Activated CD4-positive, alpha-beta memory T cell treated with anti-CD3 and anti-CD28 coated beads for 36 hours (primary cell): Measurements from ENCODE around the gene CAMK2B. TPM values are rescaled to one million over a fixed set of nuclear protein-coding genes. Genes with fewer than 3 reads are reported as not detected.

Source experiments
- CTCF ChIA-PET: fragments of 350-600 bp; sonication (Branson Sonifier 250); formaldehyde crosslinking; loops from one replicate; lab custom pipeline; 2021; ENCODE audit warnings: antibody characterized with exemption, inconsistent platforms; lab: Charles Lee
- POLR2A ChIA-PET: fragments of 350-600 bp; sonication (Branson Sonifier 250); formaldehyde crosslinking; loops from one replicate; lab custom pipeline; 2021; ENCODE audit warnings: antibody characterized with exemption; lab: Charles Lee
- DNase-seq: peaks from one replicate; pipeline ENCODE4 v3.0.0-alpha.2; 2020
- H3K27ac Mint-ChIP-seq: one replicate; pipeline ENCODE4 v1.8.0; 2021; ENCODE audit warnings: mixed read lengths
- H3K27me3 Mint-ChIP-seq: one replicate; pipeline ENCODE4 v1.8.0; 2021; ENCODE audit warnings: mixed read lengths
- H3K36me3 Mint-ChIP-seq: one replicate; pipeline ENCODE4 v1.8.0; 2021; ENCODE audit warnings: mixed read lengths
- H3K4me1 Mint-ChIP-seq: one replicate; pipeline ENCODE4 v1.8.0; 2021; ENCODE audit warnings: low read depth, mixed read lengths
- H3K4me3 Mint-ChIP-seq: one replicate; pipeline ENCODE4 v1.8.0; 2021; ENCODE audit warnings: mild to moderate bottlenecking, mixed read lengths
- H3K9me3 Mint-ChIP-seq: one replicate; pipeline ENCODE4 v1.8.0; 2021; ENCODE audit warnings: mixed read lengths
- intact Hi-C: fragments of 100-400 bp; cut with micrococcal nuclease; formaldehyde crosslinking; loops from one replicate; pipeline ENCODE4 v1.15.1; 2023
- total RNA-seq, 2 experiments: library from RNA; stranded (reverse); gene quantifications; one replicate each; pipeline ENCODE4 v1.2.3, GENCODE V29; 2021

Gene CAMK2B
- total RNA-seq = under 1 TPM; 0.46 to 0.76 TPM

DNA sequence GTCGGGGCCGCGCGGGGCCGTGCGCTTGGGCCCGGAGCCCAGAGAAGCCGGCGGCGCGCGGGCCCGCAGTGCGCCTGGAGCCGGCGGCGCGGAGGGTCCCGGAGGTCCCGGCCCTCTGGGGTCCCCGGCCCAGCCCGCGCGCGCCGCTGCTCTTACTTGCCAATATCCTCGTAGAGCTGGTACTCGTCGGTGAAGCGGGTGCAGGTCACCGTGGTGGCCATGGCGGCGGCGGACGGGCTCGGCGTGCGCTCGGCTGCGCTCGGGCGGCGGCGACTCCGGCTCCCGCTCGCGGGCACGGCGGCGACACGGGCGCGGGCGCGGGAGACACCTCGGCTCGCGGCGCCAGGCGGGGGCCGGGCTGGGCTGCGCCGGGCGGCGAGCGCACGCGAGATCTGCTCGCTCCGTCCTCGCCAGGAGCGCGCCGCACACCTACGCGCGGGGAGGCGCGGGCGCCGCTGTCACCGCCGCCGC is at the start of gene CAMK2B:
CAMK2B (minus strand) TSS at position 394 of the 471 bp plus-strand sequence; CDS start at position 221, 173 bp downstream.
- POLR2A ChIA-PET = no interaction called here
- CTCF ChIA-PET = no interaction called here
- intact Hi-C loops = no loop called here
- H3K4me1 Mint-ChIP-seq = peaks cover 6% of the 10 kb centered on the region
- H3K27ac Mint-ChIP-seq = no peak within 1 kb of the TSS
- peaks cover 32% of the 10 kb centered on the region for H3K27me3 Mint-ChIP-seq
- DNase-seq = no peak
- no peaks in the 10 kb centered on the region for H3K36me3 Mint-ChIP-seq
- peak within 1 kb of the TSS; percentile 67 for H3K4me3 Mint-ChIP-seq
- no peaks in the 10 kb centered on the region for H3K9me3 Mint-ChIP-seq

DNA sequence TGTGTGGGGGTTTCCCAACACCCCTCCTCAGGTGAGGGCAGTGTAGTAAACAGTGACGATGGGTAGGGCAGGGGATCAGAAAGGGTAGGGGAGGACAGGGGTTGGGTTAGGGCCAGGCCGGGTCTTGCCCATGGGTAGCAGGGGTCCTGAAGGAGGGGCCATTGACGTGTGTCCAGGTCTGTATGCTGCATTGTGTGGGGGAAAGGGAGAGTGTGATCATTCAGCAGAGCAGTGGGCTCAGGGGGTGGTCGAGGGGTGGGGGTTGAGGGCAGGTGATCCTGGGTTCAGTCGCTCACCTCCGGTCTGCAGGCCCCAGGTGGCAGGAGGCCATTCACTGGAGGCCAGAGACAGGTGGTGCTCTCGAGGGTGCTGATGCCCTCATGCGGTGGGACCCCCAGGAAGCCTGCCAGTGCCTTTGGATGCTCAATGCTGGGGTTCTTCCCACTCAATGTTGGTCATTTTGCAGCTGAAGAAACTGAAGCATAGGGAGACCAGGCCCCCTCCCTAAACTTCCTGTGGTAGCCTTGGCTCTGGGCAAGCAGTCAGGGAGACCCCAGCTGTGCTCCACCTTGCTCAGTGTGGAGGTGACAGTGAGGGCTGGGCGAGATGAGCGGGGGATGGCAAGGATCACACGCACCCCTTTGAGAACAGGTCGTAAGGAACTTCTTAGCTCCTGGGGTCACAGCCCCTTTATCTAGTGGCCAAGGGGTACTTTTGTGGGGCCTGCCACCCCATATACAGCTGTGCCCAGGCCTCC is 48.8 kb upstream of the CAMK2B start:
- Mint-ChIP-seq H3K9me3 (peaks cover 5% of the 10 kb centered on the region), H3K27ac (no peak overlapping the region), H3K4me1 (peaks cover 1% of the 10 kb centered on the region), H3K27me3 (peaks cover 4% of the 10 kb centered on the region), H3K36me3 (no peaks in the 10 kb centered on the region), H3K4me3 (no peak overlapping the region)
- intact Hi-C loops = no loop called here
- ChIA-PET CTCF (interaction anchor here (0.8 to 1.5 kb wide), 2 partner anchors 160 to 191 kb away, joined by 3 read pairs; no protein-coding TSS in a partner anchor), POLR2A (no interaction called here)
- DNase-seq = no peak

DNA sequence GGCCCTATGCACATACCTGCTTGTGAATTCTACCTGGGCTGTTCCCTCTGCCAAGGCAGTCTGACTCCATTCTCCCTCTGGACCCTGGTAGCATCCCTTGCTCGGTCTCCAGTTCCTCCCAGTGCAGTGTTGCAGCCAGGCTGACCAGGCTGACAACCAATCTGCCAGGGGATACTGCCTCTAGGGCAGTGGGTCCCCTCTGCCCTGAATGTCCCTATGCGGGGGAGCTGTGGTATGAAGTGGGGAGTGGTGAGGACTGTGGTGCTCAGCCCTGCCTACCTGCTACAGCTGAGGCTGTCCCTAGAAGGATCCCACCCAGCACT is 48.0 kb upstream of the CAMK2B start:
- intact Hi-C loops = no loop called here
- POLR2A ChIA-PET = no interaction called here
- no peak for DNase-seq
- Mint-ChIP-seq H3K9me3 (peaks cover 9% of the 10 kb centered on the region), H3K27me3 (peaks cover 8% of the 10 kb centered on the region), H3K27ac (no peak overlapping the region), H3K4me3 (no peak overlapping the region), H3K36me3 (no peaks in the 10 kb centered on the region), H3K4me1 (peaks cover 1% of the 10 kb centered on the region)
- CTCF ChIA-PET = interaction anchor here (0.8 to 1.5 kb wide), 2 partner anchors 161 to 192 kb away, joined by 3 read pairs; no protein-coding TSS in a partner anchor

DNA sequence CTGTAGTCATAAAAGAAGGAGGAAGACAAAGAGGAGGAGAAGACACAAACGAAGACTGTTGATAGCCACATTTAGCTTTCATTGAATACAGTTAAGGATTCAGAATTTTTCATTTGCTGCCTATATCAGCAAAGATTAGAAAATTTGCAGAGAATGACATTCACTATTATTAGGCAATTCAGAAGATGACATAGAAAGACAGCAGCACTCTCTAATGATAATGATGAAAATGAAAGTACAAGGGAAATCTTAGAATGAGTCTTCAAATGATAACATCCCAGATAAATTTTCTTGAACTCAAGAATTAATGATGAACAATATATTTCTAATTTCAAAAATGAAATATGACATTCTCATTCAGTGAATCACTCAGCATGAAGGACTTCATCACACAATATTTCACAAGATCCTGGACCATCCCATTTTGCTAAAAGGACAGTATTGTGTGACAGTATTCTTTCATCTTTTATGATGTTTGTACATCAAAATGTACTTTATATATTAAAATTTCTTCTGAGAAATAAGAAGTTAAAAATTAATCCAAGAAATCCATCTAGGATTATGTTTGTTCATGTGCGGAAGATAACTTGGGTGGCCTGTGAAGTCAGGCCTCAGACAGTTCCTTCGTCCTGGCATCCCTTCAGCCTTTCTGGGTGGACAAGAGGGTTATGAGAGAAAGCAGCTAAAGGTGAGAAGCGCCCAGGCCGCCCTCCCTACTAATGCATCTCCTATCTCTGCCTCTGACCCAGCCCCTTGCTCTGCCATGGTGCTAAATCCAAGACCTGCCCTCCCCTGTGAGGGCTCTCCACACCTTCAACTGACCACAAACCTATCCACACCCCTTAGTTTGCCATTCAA is 47.4 kb upstream of the CAMK2B start:
- peaks cover 10% of the 10 kb centered on the region for H3K27me3 Mint-ChIP-seq
- no peak overlapping the region for H3K4me3 Mint-ChIP-seq
- peaks cover 1% of the 10 kb centered on the region for H3K4me1 Mint-ChIP-seq
- peaks cover 9% of the 10 kb centered on the region for H3K9me3 Mint-ChIP-seq
- no peak overlapping the region for H3K27ac Mint-ChIP-seq
- POLR2A ChIA-PET = no interaction called here
- CTCF ChIA-PET = interaction anchor here (1.1 to 1.3 kb wide), 2 partner anchors 105 to 132 kb away, joined by 3 to 4 read pairs; no protein-coding TSS in a partner anchor
- intact Hi-C loops = no loop called here
- H3K36me3 Mint-ChIP-seq = no peaks in the 10 kb centered on the region
- DNase-seq = no peak

DNA sequence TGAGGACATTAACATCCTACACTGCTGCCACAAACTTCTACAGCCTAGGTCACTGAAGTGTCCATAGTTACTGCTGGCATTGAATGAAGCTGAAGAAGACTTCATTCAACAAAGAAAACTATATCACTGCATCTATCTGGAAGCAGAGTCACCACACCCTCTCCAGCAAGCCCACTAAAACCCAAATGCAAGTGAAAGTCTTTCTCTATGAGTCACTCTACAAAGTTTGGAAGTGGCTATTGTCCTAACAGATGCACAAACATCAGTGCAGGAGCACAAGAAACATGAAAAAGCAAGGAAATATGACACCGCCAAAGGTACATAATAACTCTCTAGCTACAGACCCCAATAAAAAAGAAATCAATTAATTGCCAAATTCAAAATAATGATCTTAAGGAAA is 43.5 kb upstream of the CAMK2B start:
- peaks cover 9% of the 10 kb centered on the region for H3K9me3 Mint-ChIP-seq
- DNase-seq = no peak
- H3K4me3 Mint-ChIP-seq = no peak overlapping the region
- POLR2A ChIA-PET = no interaction called here
- peaks cover 13% of the 10 kb centered on the region for H3K27me3 Mint-ChIP-seq
- intact Hi-C loops = no loop called here
- H3K27ac Mint-ChIP-seq = no peak overlapping the region
- H3K4me1 Mint-ChIP-seq = peaks cover 1% of the 10 kb centered on the region
- no peaks in the 10 kb centered on the region for H3K36me3 Mint-ChIP-seq
- CTCF ChIA-PET = interaction anchor here (0.9 kb wide), 1 partner anchor 167 kb away, joined by 3 read pairs; no protein-coding TSS in a partner anchor

DNA sequence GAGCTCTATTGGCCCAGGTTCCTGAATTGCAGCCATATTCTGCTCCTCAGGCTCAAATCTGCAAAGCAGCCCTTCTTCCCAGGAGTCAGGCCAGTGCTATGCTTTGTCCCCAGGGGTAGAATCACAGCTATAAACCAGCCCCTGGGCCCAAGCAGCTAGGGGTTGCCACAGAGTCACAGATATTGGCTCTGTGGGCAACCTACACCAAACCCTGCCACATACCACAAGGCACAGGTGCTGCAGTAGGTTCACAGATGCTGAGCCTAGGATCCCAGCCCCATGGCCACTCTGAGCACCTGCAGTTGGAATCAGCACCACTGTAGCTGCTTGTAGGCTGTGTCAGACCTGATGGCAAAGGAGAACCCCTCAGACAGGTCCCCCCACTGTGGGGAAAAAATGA is 43.1 kb upstream of the CAMK2B start:
- Mint-ChIP-seq H3K27ac (no peak overlapping the region), H3K4me3 (no peak overlapping the region), H3K36me3 (no peaks in the 10 kb centered on the region), H3K27me3 (peaks cover 13% of the 10 kb centered on the region), H3K9me3 (peaks cover 9% of the 10 kb centered on the region), H3K4me1 (peaks cover 1% of the 10 kb centered on the region)
- intact Hi-C loops = no loop called here
- DNase-seq = no peak
- ChIA-PET CTCF (interaction anchor here (1.2 kb wide), 1 partner anchor 127 kb away, joined by 3 read pairs; no protein-coding TSS in a partner anchor), POLR2A (no interaction called here)

DNA sequence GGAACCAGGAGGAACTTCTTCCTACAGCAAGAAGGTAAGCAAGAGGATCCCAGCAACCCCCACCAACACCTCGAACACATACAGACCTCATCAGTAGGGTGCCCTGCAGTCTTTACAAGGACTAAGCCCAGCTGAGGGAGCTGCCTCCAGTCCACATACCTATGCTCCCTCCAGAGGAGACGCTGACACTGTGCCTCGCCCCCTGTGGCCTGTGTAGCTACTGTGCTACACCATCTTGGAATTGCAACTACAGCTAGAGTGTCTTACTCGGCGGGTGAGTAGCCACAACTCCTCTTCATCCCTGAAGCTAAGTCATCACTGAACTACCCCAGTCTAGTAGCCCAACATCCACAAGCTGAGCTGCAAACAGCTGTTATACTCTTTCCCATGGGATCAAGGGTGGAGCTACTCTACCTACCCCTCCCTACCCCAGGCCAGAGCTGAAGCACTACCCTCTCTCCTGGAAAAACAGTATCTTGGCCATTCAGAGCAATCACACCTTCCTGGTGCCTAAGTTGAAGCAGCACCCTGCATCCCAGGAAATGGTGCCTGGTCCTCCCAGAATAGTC is 42.2 kb upstream of the CAMK2B start:
- ChIA-PET CTCF (interaction anchor here (1.2 kb wide), 1 partner anchor 127 kb away, joined by 3 read pairs; no protein-coding TSS in a partner anchor), POLR2A (no interaction called here)

DNA sequence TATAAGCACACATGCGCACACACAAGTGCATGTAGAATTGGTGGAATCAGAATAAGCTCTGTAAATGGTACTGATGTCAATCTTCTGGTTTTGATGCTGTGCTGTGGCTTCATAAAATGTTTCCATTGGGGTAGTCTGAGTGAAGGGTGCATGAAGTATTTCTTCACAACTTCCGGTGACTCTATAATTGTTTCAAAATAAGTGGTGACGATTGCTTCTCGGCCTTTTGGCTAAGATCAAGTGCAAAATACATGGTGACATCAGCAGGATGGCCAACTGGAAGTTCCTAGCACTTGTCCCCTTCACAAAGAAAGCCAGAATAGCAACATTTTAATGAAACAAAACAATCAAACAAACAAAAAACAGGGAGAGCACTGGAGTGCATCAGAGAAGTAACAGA is 41.6 kb upstream of the CAMK2B start:
- H3K27ac Mint-ChIP-seq = no peak overlapping the region
- peaks cover 9% of the 10 kb centered on the region for H3K9me3 Mint-ChIP-seq
- peaks cover 19% of the 10 kb centered on the region for H3K27me3 Mint-ChIP-seq
- CTCF ChIA-PET = interaction anchor here (1.2 kb wide), 1 partner anchor 126 kb away, joined by 3 read pairs; no protein-coding TSS in a partner anchor
- H3K36me3 Mint-ChIP-seq = peaks cover 2% of the 10 kb centered on the region
- POLR2A ChIA-PET = no interaction called here
- H3K4me1 Mint-ChIP-seq = peaks cover 1% of the 10 kb centered on the region
- H3K4me3 Mint-ChIP-seq = no peak overlapping the region
- intact Hi-C loops = no loop called here
- DNase-seq = no peak

More for the DNA sequence above, 42.2 kb upstream of the CAMK2B start:
- peaks cover 15% of the 10 kb centered on the region for H3K27me3 Mint-ChIP-seq
- no peak overlapping the region for H3K27ac Mint-ChIP-seq
- H3K4me1 Mint-ChIP-seq = peaks cover 1% of the 10 kb centered on the region
- intact Hi-C loops = no loop called here
- no peak overlapping the region for H3K4me3 Mint-ChIP-seq
- peaks cover 9% of the 10 kb centered on the region for H3K9me3 Mint-ChIP-seq
- DNase-seq = no peak
- peaks cover under 1% of the 10 kb centered on the region for H3K36me3 Mint-ChIP-seq

DNA sequence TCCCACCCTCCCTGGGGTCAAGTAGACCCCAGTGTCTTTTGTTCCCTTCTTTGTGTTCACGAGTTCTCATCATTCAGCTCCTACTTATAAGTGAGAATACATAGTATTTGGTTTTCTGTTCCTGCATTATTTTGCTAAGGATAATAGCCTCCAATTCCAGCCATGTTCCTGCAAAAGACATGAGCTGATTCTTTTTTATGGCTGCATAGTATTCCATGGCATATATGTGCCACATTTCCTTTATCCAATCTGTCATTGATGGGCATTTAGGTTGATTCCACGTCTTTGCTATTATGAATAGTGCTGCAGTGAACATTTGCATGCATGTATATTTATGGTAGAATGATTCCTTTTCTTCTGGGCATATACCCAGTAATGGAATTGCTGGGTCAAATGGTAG is 28.3 kb upstream of the CAMK2B start:
- intact Hi-C loops = no loop called here
- Mint-ChIP-seq H3K9me3 (peaks cover 16% of the 10 kb centered on the region), H3K27ac (no peak overlapping the region), H3K4me1 (no peaks in the 10 kb centered on the region), H3K4me3 (no peak overlapping the region), H3K36me3 (no peaks in the 10 kb centered on the region), H3K27me3 (peaks cover 17% of the 10 kb centered on the region)
- CTCF ChIA-PET = no interaction called here
- POLR2A ChIA-PET = no interaction called here
- no peak for DNase-seq

DNA sequence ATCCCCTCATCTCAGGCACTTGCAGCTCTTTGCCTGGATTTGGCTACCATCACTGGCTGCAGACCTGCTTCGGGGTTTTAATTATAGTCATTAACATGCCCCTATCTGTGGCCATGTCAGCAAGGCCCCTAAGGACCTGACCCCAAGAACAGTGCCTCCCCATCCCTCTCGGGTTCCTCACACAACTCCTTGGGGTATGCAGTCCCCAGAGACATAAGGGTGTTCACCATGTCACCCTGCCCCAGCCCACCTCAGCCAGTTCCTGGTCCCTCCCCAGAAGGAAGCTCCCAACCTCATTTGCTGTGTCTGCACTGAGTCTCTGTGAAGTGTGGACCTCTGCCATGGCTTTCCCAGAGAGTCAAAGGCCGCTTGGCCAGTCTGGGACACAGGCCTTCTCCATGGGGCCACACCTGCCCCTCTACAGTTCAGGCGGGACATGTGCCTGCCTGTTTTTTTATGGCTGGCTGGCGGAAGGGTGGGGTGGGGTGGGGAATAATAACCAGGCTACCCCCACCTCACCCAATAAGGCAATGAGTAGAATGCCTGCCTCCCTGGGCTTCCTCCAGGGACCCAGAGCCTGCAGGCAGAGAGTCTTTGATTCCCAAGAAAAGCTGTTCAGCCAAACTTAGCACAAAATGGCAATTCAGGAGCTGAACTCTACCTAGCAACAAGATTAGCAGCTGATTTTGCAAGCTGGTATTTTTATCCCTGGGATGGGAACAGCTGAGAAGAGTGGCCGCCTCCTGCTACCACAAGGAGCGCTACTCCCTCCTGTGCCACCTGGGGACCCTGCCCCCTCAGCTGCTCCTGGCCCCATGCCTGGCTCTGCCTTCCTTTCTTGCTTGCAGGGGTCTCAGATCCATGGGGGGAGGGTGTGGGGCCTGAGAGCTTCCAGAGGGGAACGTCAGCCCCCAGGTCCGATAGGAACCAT is 23.7 kb upstream of the CAMK2B start:
- Mint-ChIP-seq H3K9me3 (peaks cover 15% of the 10 kb centered on the region), H3K27me3 (peaks cover 14% of the 10 kb centered on the region), H3K36me3 (no peaks in the 10 kb centered on the region), H3K4me3 (no peak overlapping the region), H3K27ac (no peak overlapping the region), H3K4me1 (no peaks in the 10 kb centered on the region)
- intact Hi-C loops = no loop called here
- ChIA-PET CTCF (interaction anchor here (0.6 to 1.6 kb wide), 4 partner anchors 10 to 216 kb away, joined by 3 to 5 read pairs (median 4); no protein-coding TSS in a partner anchor), POLR2A (no interaction called here)
- no peak for DNase-seq

DNA sequence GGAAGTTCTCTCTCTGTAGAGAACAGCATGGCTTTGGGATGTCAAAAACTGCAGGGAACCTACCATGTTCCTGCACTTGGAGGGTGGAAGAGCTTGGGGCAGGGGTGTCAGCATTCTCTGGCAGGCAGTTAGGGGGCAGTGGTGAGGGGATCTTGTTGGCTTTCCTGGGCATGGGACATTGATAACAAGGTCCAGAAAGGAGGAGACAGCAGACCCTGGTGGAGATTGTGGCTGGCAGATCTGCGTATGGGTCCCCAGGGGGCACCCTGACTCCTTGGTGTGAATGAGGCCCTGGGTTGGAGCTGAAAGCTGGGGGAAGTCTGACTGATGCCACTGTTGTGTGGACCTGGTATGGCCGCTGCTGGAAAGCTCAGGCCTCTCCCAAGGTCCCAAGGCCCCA is 22.9 kb upstream of the CAMK2B start:
- Mint-ChIP-seq H3K36me3 (no peaks in the 10 kb centered on the region), H3K27ac (no peak overlapping the region), H3K27me3 (peaks cover 14% of the 10 kb centered on the region), H3K9me3 (peaks cover 10% of the 10 kb centered on the region), H3K4me3 (no peak overlapping the region), H3K4me1 (no peaks in the 10 kb centered on the region)
- CTCF ChIA-PET = interaction anchor here (1.4 to 1.6 kb wide), 2 partner anchors 140 to 217 kb away, joined by 4 to 5 read pairs; no protein-coding TSS in a partner anchor
- POLR2A ChIA-PET = no interaction called here
- peak; percentile 27 for DNase-seq
- intact Hi-C loops = no loop called here
